Urinary bladder (tissue), 4 donors: ENCODE results near the gene ACOT8. TPM values are rescaled to one million over a fixed set of nuclear protein-coding genes. Genes with fewer than 3 reads are reported as not detected.
"Not testable (repeated sequence)": the region's sequence is repeated elsewhere in the genome, so short reads cannot be mapped to it uniquely, and the experiment has no call there.

Experiments used
- DNase-seq: peaks from one replicate; pipeline ENCODE4 v3.0.0-alpha.2; 2015; ENCODE audit errors: extremely low spot score
- H3K27ac ChIP-seq: one replicate; pipeline ENCODE4 v1.5.1; 2013; ENCODE audit warnings: low read depth, mild to moderate bottlenecking, moderate library complexity
- H3K36me3 ChIP-seq: one replicate; pipeline ENCODE4 v1.6.1; 2013; ENCODE audit warnings: mild to moderate bottlenecking, moderate library complexity; ENCODE audit not compliant: insufficient read depth
- H3K4me1 ChIP-seq: one replicate; pipeline ENCODE4 v1.6.1; 2013; ENCODE audit warnings: mild to moderate bottlenecking, moderate library complexity; ENCODE audit not compliant: insufficient read depth
- H3K4me3 ChIP-seq: one replicate; pipeline ENCODE4 v1.5.1; 2013; ENCODE audit warnings: low read depth, low read length
- WGBS: extraction: QIAGEN DNeasy Blood & Tissue Kit; methylation state at CpG from one replicate; pipeline ENCODE4 v1.1.7; 2013; 5-methylcytosine and 5-hydroxymethylcytosine counted together
- polyA plus RNA-seq: library from polyadenylated mRNA; stranded (reverse); fragments of 200-250 nt; gene quantifications from one replicate; pipeline ENCODE4 v1.2.3, GENCODE V29; 2013
- total RNA-seq: library from RNA; depleted of rRNA; stranded (reverse); fragments of >200 nt; gene quantifications from one replicate; pipeline ENCODE4 v1.2.3, GENCODE V29; 2014
- donor health status: healthy with polysubstance abuse.
- donor health status: healthy.

Gene ACOT8
- total and polyA plus RNA-seq, 2 donors = 13.1 to 29.5 TPM

- Histone ChIP-seq H3K4me1 (no peaks in the 10 kb centered on the region), H3K36me3 (no peaks in the 10 kb centered on the region), H3K27ac (no peak overlapping the region), H3K4me3 (no peak overlapping the region)
- no peak for DNase-seq
- WGBS = 76% methylated on average over 13 of the region's 13 CpGs
Measured at GRCh38 chr20:45878076-45878761, 21.0 kb upstream of the ACOT8 start.

GRCh38 chr20:45874576-45874975 lies 17.4 kb upstream of the ACOT8 start:
- Histone ChIP-seq H3K4me3 (no peak overlapping the region), H3K36me3 (no peaks in the 10 kb centered on the region), H3K4me1 (no peaks in the 10 kb centered on the region), H3K27ac (no peak overlapping the region)
- no peak for DNase-seq
- 83% methylated on average over 4 of the region's 4 CpGs for WGBS

- not testable (repeated sequence) for H3K27ac ChIP-seq, H3K36me3 ChIP-seq, DNase-seq, H3K4me1 ChIP-seq, H3K4me3 ChIP-seq
- whole genome bisulfite sequencing = 95% methylated on average over 10 of the region's 10 CpGs
Measured at GRCh38 chr20:45874104-45874481, 16.9 kb upstream of the ACOT8 start.

GRCh38 chr20:45873409-45874103 lies 16.4 kb upstream of the ACOT8 start:
- 79% methylated on average over 1 of the region's 1 CpG for WGBS
- Histone ChIP-seq H3K27ac (no peak overlapping the region), H3K36me3 (no peaks in the 10 kb centered on the region), H3K4me3 (no peak overlapping the region), H3K4me1 (no peaks in the 10 kb centered on the region)
- DNase-seq = no peak

DNA sequence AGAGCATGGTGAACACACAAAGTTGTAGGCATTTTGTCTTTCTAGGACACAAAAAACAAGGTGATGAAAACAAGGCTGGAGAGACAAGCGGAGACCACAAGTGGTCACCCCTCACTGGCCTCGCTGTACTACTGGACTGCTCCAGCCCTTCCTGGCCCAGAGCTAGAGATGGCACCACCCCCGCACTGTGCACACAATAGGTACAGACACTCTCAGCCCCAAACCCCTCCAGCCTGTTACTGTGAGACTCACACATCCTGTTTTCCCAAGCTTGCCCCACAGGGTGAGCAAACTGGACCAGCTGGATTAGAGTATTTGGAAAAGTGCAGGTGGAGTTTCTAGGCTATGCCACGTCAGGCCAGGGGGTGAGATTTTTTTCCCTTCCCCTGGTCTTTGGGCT lies 15.4 kb upstream of the ACOT8 start:
- H3K27ac ChIP-seq = no peak overlapping the region
- WGBS = 92% methylated on average over 4 of the region's 4 CpGs

GRCh38 chr20:45867819-45868176 lies 10.6 kb upstream of the ACOT8 start:
- no peak overlapping the region for H3K27ac ChIP-seq
- no peaks in the 10 kb centered on the region for H3K4me1 ChIP-seq
- no peak for DNase-seq
- no peak overlapping the region for H3K4me3 ChIP-seq
- no peaks in the 10 kb centered on the region for H3K36me3 ChIP-seq

More for the DNA sequence above, 15.4 kb upstream of the ACOT8 start:
- DNase-seq = no peak
- Histone ChIP-seq H3K36me3 (no peaks in the 10 kb centered on the region), H3K4me3 (no peak overlapping the region), H3K4me1 (no peaks in the 10 kb centered on the region)

DNA sequence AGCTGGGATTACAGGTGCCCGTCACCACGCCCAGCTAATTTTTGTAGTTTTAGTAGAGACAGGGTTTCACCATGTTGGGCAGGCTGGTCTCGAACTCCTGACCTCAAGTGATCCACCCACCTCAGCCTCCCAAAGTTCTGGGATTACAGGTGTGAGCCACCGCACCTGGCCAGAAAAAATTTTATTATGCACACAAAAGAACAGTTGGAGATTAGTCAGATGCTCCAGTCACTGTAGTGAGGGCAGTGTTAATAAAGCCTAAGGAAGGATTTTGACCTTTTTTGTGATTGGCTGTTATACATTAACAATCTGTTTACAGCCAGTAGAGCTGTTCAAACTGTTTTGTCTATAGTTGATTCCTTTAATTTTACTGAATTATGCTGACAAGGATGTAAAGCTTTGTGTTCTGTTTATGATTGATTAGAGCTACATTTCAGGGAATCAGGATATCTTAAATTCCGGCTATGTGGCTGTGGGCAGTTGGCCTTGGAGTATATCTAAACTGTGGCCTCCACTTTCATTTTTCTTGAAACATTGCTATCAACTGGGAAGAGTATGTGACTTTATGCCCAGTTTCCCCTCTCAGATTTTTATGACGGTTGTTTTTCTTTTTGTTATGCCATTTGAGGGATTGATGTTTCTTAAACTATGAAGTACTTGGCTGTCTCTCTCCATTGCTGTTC lies 10.1 kb upstream of the ACOT8 start:
- Histone ChIP-seq H3K27ac (no peak overlapping the region), H3K36me3 (no peaks in the 10 kb centered on the region), H3K4me1 (no peaks in the 10 kb centered on the region), H3K4me3 (no peak overlapping the region)
- 83% methylated on average over 6 of the region's 6 CpGs for WGBS
- no peak for DNase-seq

GRCh38 chr20:45866454-45866853 lies 9.3 kb upstream of the ACOT8 start:
- no peak for DNase-seq
- Histone ChIP-seq H3K27ac (no peak overlapping the region), H3K4me1 (no peaks in the 10 kb centered on the region), H3K4me3 (no peak overlapping the region), H3K36me3 (no peaks in the 10 kb centered on the region)
- 94% methylated on average over 5 of the region's 5 CpGs for WGBS

GRCh38 chr20:45863543-45864470 lies 6.6 kb upstream of the ACOT8 start:
- no peak overlapping the region for H3K27ac ChIP-seq
- H3K4me1 ChIP-seq = no peaks in the 10 kb centered on the region
- WGBS = 90% methylated on average over 7 of the region's 7 CpGs
- H3K4me3 ChIP-seq = no peak overlapping the region
- no peak for DNase-seq
- no peaks in the 10 kb centered on the region for H3K36me3 ChIP-seq

DNA sequence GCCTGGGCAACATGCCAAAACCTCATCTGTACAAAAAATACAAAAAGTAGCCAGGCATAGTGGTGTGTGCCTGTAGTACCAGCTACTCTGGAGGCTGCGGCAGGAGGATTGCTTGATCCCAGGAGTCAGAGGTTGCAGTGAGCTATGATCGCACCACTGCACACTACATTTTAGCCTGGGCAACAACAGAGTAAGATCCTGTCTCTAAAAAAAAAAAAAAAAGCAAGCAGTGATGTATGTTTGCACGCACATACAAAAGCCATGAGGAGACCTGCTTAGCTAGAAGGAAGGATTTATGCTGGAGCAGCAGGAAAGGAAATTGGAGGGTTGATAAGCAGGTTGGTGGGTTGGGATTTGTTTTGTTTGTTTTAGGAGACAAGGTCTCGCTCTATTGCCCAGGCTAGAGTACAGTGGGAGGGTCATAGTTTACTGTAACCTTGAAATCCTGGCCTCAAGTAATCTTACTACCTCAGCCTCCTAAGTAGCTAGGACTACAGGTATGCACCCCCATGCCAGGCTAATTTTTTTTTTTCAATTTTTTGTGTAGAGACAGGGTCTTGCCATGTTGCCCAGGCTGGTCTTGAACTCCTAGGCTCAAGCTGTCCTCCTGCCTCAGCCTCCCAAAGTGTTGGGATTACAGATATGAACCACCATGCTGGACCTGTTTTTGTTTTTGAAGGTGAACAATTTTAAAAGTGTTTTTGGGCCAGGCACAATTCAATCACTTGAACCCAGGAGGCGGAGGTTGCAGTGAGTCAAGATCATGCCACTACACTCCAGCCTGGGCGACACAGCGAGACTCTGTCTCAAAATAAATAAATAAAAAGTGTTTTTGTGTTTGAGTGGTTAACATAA lies 4.3 kb upstream of the ACOT8 start:
- Histone ChIP-seq H3K4me3 (no peak overlapping the region), H3K36me3 (no peaks in the 10 kb centered on the region), H3K27ac (no peak overlapping the region), H3K4me1 (no peaks in the 10 kb centered on the region)
- 91% methylated on average over 7 of the region's 7 CpGs for WGBS
- no peak for DNase-seq

DNA sequence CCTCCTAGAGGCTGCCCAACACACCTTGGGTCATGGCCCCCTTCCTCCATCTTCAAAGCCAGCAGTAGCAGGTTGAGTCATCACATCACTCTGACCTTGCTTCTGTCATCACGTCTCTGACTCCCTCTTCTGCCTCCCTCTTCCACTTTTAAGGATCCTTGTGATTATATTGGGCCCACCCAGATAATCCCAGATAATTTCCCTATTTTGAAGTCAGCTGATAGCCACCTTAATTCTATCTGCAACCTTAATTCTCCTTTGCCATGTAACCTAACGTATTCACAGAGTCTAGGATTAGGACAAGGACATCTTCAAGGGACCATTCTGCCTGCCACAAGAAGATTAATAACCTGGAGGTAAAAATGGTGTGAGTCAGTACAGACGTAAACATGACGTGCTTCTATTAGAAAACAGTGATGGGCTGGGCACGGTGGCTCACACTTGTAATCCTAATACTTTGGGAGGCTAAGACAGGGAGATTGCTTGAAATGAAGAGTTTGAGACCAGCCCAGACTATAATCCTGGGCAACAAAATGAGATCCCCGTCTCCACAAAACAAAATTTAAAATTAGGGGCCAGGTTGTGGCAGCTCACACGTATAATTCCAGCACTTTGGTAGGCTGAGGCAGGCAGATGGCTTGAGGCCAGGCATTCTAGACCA lies 3.5 kb upstream of the ACOT8 start:
- 69% methylated on average over 7 of the region's 7 CpGs for WGBS
- H3K27ac ChIP-seq = no peak overlapping the region
- DNase-seq = no peak
- H3K36me3 ChIP-seq = no peaks in the 10 kb centered on the region
- H3K4me1 ChIP-seq = no peaks in the 10 kb centered on the region
- H3K4me3 ChIP-seq = no peak overlapping the region

- Histone ChIP-seq H3K4me1 (peaks cover 2% of the 10 kb centered on the region), H3K4me3 (no peak overlapping the region), H3K27ac (no peak overlapping the region), H3K36me3 (no peaks in the 10 kb centered on the region)
- DNase-seq = no peak
- WGBS = 90% methylated on average over 5 of the region's 5 CpGs
Measured at GRCh38 chr20:45859916-45860315, 2.7 kb upstream of the ACOT8 start.
